Activated CD8-positive, alpha-beta memory T cell treated with anti-CD3 and anti-CD28 coated beads for 1 hour (primary cell): ENCODE data around the gene GRIK4.

Source experiments
- DNase-seq, 2 donors: peaks; one replicate each; pipeline ENCODE4 v3.0.0-alpha.2; 2020; ENCODE audit warnings: low read depth in 1 of 2; ENCODE audit errors: extremely low read depth in 1 of 2

Gene GRIK4

DNA sequence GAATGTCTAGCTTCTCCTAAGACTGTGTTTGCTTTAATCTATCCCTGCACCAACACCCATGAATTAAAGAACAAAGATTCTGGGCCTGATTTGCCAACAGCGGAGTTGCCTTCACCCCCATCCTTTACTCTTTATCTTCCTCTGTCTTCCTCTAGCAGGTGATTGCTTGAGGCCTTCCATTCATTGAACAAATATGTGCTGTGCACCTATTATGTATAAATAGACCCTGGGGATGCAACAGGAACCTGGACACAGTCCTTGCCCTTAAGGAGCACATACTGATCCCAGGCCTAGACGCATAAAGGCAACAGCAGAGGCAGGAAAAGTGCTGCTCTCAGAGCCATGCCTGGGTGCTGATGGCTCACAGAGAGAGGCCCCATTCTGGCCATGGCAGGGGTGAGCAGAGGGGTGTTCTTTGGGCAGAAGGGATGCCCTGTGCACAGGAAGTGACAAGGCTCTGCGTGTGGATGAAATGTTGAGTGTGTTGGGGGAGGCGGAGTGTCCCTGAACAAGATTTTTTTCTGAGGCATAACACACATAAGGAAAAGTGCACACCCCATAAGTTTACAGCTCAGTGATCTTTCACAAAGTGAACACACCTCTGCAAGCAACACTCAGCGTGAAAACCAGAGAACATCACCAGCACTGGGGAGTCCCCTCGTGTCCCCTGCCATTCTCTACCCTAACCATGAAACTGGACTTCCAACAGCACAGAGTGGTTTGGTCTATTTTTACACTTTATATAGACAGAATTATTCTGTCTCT, 145.9 kb downstream of the GRIK4 start:
- no peak for DNase-seq

DNA sequence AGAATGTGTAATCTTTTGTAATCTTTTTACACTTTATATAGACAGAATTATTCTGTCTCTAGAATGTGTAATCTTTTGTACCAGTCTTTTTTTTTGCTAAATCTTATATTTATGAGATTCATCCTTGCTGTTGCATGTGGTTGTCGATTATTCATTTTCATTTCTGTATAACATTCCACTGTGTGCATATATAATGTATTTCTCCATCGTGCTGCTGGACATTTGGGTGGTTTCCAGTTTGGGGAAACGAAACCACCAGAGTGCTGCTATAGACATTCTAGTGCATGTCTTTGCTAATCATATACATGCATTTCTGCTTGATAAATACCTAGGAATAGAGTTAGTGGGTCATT, 146.5 kb downstream of the GRIK4 start:
- DNase-seq, result no peak

DNA sequence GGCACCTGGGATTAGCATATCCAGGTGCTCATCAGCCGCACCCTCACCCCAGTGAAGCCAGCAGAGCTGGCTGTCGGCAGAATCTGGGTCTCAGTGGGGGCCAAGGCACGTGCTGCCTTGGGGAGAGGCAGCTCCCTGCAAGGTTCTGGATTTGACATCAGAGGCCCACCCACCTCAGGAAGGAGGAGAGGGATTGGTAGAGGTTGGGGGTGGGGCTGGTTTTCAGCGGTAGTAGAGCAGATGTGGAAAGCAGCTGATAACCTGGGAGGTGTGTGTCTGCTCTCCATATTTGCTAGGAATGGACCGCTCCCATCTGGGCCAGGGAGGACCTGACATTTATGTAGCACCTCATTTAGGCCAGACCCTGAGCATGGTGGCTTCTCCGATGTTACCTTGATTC, 147.5 kb downstream of the GRIK4 start:
- no peak for DNase-seq

DNA sequence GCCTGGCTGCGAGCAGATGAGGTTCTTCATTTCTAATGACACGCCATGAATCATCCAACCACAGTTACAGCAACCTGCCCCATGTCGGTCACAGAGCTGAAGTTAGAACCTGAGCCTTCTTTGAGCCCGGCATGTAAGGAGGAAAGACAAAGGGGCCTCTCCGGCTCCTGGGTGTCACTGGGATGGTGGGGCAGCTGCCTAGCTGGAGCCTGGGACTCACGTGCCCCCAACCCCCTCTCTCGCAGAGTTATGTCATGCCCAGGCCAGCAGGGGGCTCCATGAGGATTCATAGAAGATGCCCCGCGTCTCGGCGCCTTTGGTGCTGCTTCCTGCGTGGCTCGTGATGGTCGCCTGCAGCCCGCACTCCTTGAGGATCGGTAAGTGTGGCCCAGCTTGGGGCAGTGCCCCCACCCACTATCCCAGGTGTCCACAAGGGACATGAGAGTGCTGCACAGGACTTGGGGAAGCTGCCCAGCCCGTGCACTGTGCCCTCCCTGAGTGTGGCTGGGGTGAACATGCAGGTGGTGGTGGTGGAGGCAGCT, 148.5 kb downstream of the GRIK4 start:
- DNase-seq, result no peak

DNA sequence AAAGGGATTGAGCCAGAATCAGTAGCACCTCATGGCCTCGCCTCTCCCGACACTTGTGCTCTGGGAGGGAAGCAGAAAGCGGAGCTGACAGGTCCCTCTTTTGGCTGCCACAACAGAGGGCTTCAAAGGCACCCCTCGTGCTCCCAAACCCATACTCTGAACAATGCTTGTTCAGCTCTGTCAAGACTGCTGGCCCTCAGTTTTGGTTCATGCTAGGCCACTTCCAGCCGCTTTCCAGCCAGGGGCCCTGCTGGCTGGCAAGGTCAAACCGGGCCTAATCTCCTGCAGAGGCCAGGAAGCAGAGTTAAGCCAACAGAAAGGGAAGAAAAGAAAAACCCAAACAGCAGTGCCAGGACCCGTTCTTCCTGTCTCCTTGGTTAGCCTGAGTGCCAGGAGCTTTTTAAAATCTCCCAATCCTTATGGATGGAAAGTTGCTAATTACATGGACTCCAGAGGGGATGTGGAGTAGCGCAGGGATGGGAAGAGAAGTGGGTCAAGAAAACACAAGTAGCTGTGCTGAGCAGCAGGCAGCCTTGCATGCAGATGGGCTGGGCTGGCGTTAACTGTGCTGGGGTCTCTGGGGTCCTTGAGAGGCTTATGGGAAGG, 150.6 kb downstream of the GRIK4 start:
- no peak for DNase-seq

DNA sequence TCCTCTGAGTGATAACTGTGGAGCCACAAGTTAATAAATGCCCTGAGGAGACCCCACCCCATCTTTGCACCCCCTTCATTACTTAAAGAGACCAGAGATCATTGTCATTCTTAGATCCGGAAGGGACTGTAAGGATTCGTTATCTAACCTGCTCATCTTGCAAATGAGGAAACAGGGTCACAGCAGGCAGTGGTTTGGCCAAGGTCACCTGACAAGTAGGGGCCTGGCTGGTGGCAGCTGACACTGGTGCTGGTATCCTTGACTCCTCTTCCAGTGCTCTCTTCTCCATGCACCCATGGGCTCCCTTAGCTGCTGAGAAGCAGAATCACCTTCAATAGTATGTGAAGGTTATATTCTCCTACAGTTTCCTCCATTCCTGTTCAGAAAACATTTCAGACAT, 151.6 kb downstream of the GRIK4 start:
- DNase-seq, result no peak

DNA sequence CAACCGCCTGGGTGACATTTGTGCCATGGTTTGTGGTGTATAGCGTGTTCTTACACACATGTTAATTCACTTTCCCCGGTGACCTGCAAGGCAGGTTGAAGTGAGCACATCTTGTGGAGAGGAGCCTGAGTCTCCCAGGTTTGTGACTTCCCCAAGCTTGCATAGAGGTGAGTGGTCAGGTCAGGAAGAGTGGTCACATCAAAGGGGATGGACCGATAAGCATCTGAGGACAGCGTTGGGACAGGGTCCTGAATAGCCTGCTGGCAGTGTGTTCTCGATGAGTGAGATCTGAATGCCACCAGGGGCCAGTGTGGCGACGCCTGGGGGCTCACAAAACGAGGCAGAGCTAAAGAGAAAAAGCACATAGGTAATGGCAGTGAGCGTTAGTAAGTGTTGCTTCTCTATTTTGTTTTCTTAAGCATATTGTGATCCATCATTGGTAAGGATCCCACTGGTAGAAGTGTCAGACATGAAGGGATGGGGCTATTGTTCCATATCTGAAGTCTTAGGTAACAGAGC, 154.6 kb downstream of the GRIK4 start:
- no peak for DNase-seq

DNA sequence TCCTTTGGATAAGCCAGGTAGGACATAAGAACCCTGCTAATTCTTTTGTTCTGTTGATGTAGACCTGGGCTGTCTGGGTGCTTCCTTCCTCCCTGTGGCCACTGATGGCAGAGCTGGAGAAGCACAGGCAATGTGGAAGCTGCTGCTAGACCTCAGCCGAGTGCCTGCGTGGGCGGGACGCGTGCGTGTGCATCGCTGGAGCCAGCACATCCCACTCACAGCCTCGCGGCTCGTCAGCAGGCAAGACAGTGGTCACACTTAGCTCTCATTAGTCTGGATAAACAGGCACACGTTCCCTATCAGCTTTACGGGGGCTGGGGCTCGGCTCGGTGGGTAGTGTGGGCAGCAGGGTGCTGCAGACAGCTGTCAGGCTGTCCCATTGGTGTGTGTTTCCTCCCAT, 155.7 kb downstream of the GRIK4 start:
- DNase-seq, result no peak

DNA sequence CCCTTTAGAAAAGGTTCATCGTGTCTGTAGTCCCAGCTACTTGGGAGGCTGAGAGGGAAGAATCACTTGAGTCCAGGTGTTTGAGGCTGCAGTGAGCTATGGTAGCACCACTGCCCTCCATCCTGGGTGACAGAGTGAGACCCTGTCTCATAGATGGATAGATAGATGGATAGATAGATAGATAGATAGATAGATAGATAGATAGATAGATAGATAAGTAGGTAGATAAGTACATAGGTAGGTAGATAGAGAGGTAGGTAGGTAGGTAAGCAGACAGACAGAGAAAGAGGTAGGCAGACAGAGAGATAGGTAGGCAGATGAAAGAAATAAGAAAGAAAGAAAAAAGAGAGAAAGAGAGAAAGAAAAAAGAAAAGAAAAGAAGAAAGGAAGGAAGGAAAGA, 156.4 kb downstream of the GRIK4 start:
- no peak for DNase-seq

DNA sequence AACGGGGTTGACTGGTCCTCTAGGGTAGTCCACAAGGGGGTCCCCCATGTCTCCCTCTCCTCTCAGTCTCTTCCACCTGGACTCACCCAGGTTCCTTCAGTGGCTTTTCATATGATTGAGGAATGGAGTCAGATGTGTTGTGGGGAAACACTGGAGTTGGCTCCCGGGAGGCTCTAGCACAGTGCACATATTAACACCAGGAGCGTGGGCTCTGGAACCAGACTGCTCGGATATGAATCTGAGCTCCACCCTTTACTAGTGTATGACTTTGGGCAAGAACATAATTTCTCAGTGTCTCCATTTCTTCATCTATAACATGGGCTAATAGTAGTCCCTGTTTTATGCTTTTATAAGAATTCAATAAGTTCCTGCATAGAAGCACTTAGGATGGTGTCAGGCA, 157.0 kb downstream of the GRIK4 start:
- no peak for DNase-seq

DNA sequence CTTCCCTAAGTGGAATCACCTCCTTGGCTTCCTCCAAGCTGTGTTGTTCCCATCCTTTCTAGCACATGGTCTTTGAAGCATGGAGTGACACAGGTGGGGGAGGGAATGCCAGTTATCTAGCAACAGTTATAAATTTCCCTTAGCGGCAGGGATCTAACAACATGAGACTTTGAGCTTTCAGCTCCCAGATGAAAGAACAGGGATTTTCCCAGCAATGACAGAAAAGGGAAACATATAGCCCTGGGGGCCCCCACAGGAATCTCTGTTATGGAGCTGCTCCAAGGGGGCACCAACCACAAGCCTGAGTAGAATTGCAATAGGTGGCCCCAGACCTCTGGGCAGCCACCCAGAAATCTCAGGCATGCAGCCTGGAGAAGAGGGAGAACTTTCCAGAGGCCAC, 163.0 kb downstream of the GRIK4 start:
- no peak for DNase-seq

DNA sequence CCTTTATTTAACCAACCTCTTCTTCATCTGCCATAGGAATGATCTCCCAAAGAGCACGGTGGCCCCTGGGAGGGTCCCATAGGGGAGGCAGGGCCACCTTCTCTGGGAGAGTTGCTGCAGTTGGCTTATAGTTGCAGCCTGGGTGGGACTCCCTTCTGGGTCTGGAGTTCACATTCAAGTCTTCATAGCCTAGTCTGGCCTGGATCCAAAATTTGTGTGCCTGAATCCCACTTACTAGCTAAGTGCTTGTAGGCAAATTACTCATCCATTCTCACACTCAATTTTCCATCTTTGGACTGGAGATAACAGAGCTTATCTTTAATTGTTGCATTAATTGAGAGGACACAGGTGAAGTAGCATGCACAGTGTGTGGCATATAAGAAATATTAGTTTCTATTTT, 163.6 kb downstream of the GRIK4 start:
- DNase-seq, result no peak

DNA sequence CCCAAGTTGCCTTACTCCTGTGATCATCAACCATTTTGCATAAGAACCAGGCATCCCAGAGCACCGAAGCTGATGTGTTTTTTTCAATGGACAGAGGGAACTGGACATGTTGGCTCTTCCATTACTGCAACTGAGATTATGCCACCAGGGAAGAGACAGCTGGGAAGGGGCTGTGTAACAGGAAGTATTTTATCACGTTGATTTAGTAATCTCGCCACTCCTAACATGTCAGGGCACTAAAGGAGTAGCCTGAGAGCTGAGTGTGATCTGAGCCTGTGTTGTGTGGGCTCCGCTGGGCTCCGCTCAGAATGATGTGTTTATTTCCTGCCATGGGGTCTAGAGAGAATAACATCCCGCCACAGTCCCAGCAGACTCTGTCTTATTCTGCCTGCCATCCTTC, 165.4 kb downstream of the GRIK4 start:
- DNase-seq, result no peak

DNA sequence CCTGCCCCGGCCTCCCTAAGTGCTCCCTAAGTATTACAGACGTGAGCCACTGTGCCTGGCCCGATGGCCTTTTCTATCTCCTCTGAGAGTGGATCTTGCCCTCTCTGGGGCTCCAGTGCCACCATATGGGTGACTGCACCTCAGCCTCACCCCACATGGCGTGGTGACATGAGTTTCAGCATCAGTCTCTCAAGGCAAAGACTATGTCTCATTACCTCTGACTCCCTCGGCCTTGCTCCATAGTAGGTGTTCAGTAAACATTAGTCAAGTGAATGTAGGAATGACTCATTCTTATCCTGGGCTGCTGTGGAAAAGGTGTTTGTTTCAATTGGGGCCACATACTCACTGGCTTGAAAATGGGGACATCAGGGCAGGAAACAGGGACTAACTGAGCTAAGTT, 168.8 kb downstream of the GRIK4 start:
- no peak for DNase-seq

DNA sequence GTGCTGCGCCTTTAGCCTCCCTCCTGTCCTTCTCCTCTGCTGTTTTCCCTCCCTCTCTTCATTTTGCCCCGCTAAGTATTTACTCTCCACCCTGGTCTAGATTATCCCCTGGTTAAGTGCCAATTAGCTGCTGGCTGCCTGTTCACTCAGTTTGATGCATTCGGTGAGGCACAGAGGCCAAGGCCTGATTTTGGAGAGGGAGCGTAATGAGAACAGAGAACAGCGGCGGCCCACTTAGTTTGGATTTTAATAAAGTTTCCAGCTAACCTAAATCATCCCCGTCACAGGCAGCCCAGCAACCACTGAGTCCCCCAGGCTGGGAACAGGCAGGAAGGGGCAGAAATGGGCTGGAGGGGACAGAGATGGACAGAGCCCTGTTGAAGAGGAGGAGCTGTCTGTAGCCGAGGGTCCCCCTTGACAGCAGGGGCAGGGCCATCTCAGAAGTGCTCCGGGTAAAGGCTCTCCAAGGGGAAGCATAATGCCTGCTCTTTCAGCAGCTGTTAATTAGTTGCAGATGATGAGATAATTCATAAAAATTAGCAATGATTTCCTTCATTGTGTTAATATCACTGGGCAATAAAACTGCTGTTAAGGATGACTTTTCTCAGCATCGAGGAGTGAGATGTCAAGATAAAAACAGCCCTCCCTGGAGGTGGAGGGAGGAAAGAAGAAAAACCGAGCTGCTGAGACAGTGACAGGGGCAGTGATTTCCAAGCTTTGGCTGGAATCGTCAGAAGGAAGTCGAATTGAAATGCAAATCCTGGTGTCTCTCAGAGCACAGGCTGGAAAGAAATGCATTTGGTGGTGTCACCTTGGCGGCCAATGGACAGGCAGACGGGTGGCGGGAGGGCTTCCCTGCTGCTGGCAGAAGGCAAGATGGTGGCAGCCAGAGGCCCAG, 170.1 kb downstream of the GRIK4 start:
- no peak for DNase-seq

DNA sequence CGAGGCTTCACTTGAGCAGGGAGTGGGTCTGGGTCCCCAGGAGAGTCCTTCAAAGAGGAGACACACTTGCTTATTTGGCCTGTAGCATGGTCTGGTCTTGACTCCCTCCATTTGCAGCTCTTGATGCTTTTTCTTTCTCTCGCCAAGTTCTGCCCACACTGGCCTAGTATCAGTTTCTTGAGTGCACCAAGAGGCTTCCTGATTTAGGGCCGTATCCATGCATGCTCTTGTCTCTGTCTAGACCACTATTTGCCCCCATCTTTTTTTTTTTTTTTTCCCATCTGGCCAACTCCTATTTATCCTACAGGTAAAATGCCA, 170.7 kb downstream of the GRIK4 start:
- no peak for DNase-seq

DNA sequence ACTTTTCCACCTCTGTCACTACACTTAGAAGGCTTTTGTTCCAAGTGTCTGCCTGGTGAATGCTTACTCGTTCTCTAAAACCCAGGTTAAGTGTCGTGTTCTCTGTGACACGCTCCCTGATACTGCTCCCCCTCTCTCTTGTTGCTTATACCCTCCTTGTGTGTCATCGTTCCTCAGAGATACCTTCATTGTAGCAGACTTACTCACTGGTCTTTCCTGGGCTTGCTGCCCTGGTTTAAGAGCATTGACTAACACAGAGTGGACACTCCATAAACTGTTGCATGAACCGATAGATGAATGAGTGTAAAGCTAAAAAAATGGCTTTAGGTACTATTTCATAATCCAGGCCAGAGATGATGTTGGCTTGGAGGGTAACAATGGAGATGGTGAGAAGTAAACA, 171.3 kb downstream of the GRIK4 start:
- DNase-seq, result no peak

DNA sequence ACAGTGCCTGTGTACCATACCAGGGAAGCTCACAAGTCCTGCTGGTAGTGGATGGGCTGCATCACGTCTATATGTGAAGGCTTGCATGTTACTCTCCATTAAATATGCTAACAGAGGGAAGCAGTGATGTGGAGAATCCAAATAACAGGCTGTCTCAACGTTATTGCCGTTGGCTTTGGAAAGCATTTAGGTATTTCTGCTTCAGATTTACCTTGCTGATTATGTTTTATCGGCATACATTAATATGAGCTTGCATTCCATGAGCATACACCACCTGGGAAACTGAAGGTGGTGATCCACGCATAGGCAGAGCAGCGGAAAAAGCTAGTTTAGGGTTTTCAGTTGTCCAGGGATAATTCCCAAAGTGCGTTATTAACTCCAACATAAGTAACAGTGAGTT, 175.0 kb downstream of the GRIK4 start:
- DNase-seq, result no peak

DNA sequence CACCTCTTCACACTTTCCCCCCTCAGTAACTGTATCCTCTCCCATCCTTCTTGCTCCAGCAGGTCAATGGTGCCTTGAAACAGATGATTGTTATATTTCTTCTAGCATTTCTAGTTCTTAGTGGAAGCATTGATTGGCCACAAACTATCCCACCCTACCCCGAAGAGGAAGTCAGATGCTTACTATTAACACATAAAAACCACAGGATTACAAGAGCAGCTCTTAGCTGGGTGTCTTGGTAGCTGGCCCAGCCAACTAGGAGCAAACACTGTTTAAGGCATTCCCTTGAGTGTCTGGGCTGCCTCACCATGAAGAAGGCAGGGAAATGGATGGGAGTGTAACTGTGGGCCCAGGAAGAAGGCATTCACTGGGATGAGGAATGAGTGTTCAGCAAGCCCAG, 176.6 kb downstream of the GRIK4 start:
- DNase-seq, result no peak

DNA sequence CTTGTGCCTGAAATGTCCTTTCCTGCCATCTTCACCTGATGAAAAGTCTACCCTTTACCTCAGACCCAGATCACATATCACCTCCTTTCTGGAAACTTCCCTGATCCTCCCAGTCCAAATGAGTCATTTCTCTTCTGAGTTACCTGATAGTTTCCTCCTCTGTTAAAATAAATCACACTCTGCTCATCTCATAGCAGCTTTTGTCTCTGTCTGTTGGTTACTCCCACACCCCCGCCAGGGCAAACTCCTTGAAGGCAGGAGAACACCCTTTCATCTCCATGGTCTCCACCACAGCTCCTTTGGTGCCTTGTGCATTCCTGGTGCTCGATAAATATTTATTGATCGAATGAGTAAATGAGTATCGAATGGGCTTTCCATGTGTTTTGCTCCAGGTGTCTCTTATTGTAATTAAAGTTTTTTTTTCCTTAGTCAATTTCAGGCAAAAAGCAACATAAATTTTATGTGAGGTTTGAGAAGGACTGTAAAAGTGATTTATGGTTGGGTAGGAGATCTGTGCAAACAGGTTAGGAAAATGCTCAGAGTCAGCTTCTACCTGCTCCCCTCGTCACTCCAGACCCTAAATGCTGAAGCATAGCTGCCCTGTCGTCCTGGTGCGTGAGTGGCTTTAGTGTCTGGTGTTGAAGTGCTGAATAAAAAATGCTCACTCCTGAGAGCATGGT, 178.2 kb downstream of the GRIK4 start:
- no peak for DNase-seq

DNA sequence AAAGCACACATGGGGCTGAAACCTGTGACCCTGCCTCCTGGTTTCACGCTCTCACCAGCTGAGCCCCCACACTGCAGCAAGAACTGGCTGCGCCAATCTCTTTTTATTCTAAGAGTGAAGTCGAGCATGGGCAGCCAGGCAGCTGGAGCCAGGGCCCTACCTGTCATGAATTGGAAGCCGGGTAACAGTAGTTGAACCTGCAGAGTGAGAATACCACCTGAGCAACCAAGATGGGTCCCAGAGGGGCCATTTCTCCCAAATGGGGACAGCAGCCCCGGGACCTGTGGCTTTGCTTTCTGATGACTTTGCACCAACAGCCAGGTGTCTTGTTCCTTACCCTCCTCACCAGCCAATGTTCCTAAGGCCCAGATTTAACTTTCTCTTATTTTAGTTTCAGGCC, 178.9 kb downstream of the GRIK4 start:
- no peak for DNase-seq
